ENCODE measurements around the gene ICAM4. TPM values are rescaled to one million over a fixed set of nuclear protein-coding genes. Genes with fewer than 3 reads are reported as not detected.

ICAM4 gene
- total and polyA plus RNA-seq, 2 of the 13 experiments (the other 11 are each of a cell fraction or from before 2014, with no cell fraction given): 2.9 to 4.0 TPM

DNA sequence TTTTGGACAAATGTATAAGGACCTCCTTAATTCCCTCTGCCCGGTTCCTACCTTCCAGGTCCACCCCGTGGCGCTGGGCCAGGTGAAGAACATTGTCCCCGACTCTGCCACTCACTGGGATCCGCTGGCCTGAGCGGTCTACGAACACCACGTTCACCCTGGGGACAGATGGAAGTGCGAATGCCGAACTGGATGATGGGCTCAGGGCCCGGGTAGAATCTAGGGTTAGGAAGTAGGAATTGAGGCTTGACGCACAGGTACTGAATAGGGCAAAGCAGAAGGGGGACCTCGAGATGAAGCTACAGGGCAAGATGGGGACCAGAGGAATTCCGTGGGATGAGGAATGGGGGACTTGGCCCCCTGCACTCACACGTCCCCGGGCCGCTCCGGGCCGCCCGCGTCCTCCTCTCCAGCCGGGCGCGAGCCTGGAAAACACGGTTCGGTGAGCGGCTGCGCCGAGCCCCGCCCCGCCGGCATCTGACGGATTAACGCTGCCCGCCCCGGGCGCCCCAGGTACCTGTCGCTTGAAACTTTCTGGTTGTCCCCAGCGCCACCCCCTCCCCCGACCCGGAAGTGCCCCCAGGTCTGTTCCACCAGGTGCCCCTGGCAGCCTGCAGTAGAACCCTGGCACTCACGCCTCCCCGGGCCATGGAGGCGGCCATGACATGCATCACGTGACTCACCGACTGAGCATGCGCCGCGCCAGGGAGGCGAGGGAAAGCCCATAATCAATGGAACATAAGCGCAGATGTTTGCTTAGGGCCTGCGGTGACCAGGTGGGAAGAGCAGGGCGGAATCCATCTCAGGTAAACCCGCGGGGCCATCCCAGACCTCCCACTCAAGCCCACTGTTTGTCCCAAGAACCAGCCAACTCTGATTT, 28.8 kb downstream of the ICAM4 start, which contains the start of gene FDX2 (continued):
- TF ChIP-seq, protein P1, sequence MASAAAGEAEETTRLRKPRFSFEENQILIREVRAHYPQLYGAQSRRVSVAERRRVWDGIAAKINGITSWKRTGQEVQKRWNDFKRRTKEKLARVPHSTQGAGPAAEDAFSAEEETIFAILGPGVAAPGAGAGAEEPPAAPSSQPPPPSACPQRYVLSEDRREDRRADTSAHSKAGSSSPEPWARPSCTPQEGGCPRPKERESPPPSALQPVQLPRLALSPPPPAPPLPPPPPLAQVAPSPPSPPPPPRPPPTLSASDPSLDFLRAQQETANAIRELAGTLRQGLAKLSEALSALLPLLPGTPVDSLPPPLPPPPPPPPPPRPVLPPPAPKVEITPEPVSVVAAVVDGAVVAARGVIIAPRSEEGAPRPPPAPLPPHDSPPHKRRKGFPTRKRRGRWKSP (CRISPR knock-in tag; IDR thresholded peaks at IDR 0.05): no peak
- TF ChIP-seq CCDC6 (CRISPR knock-in tag; IDR thresholded peaks at IDR 0.05): 0 out of 2 replicates have a peak, but pooled peaks have one; percentile 25
- peak; percentile 26; the same call in 1 of the 2 replicates for TF ChIP-seq ZNF124 (CRISPR knock-in tag; IDR thresholded peaks at IDR 0.05)
- TF ChIP-seq ZNF788 (CRISPR knock-in tag; IDR thresholded peaks at IDR 0.05; ENCODE audit: borderline replicate concordance): peak; percentile 69; the same call in 1 of the 2 replicates
- no peak for TF ChIP-seq ZNF136 (CRISPR knock-in tag; IDR thresholded peaks at IDR 0.05; ENCODE audit: low read depth)
- TF ChIP-seq, protein P2, sequence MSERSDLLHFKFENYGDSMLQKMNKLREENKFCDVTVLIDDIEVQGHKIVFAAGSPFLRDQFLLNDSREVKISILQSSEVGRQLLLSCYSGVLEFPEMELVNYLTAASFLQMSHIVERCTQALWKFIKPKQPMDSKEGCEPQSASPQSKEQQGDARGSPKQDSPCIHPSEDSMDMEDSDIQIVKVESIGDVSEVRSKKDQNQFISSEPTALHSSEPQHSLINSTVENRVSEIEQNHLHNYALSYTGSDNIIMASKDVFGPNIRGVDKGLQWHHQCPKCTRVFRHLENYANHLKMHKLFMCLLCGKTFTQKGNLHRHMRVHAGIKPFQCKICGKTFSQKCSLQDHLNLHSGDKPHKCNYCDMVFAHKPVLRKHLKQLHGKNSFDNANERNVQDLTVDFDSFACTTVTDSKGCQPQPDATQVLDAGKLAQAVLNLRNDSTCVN (CRISPR knock-in tag; IDR thresholded peaks at IDR 0.05; ENCODE audit: borderline replicate concordance): peak; percentile 47; the same call in 1 of the 2 replicates
- TF ChIP-seq NRL (CRISPR knock-in tag; IDR thresholded peaks at IDR 0.05; ENCODE audit: borderline replicate concordance): peak; percentile 45; the same call in 1 of the 2 replicates
- TF ChIP-seq, protein P3, sequence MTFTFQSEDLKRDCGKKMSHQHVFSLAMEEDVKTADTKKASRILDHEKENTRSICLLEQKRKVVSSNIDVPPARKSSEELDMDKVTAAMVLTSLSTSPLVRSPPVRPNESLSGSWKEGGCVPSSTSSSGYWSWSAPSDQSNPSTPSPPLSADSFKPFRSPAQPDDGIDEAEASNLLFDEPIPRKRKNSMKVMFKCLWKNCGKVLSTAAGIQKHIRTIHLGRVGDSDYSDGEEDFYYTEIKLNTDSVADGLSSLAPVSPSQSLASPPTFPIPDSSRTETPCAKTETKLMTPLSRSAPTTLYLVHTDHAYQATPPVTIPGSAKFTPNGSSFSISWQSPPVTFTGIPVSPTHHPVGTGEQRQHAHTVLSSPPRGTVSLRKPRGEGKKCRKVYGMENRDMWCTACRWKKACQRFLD (CRISPR knock-in tag; IDR thresholded peaks at IDR 0.05; ENCODE audit: borderline replicate concordance): no peak
- TF ChIP-seq, protein P4, sequence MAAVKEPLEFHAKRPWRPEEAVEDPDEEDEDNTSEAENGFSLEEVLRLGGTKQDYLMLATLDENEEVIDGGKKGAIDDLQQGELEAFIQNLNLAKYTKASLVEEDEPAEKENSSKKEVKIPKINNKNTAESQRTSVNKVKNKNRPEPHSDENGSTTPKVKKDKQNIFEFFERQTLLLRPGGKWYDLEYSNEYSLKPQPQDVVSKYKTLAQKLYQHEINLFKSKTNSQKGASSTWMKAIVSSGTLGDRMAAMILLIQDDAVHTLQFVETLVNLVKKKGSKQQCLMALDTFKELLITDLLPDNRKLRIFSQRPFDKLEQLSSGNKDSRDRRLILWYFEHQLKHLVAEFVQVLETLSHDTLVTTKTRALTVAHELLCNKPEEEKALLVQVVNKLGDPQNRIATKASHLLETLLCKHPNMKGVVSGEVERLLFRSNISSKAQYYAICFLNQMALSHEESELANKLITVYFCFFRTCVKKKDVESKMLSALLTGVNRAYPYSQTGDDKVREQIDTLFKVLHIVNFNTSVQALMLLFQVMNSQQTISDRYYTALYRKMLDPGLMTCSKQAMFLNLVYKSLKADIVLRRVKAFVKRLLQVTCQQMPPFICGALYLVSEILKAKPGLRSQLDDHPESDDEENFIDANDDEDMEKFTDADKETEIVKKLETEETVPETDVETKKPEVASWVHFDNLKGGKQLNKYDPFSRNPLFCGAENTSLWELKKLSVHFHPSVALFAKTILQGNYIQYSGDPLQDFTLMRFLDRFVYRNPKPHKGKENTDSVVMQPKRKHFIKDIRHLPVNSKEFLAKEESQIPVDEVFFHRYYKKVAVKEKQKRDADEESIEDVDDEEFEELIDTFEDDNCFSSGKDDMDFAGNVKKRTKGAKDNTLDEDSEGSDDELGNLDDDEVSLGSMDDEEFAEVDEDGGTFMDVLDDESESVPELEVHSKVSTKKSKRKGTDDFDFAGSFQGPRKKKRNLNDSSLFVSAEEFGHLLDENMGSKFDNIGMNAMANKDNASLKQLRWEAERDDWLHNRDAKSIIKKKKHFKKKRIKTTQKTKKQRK (IDR thresholded peaks at IDR 0.05; ENCODE audit: low read length): no peak
- no peak for TF ChIP-seq ZNF674 (CRISPR knock-in tag; IDR thresholded peaks at IDR 0.05; ENCODE audit: low read depth)
- TF ChIP-seq, protein P5, sequence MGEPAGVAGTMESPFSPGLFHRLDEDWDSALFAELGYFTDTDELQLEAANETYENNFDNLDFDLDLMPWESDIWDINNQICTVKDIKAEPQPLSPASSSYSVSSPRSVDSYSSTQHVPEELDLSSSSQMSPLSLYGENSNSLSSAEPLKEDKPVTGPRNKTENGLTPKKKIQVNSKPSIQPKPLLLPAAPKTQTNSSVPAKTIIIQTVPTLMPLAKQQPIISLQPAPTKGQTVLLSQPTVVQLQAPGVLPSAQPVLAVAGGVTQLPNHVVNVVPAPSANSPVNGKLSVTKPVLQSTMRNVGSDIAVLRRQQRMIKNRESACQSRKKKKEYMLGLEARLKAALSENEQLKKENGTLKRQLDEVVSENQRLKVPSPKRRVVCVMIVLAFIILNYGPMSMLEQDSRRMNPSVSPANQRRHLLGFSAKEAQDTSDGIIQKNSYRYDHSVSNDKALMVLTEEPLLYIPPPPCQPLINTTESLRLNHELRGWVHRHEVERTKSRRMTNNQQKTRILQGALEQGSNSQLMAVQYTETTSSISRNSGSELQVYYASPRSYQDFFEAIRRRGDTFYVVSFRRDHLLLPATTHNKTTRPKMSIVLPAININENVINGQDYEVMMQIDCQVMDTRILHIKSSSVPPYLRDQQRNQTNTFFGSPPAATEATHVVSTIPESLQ (CRISPR knock-in tag; conservative IDR thresholded peaks at IDR 0.05): no peak
- 0 out of 2 replicates have a peak, but pooled peaks have one; percentile 51 for TF ChIP-seq ZNF230 (CRISPR knock-in tag; IDR thresholded peaks at IDR 0.05)
- TF ChIP-seq, protein P6, sequence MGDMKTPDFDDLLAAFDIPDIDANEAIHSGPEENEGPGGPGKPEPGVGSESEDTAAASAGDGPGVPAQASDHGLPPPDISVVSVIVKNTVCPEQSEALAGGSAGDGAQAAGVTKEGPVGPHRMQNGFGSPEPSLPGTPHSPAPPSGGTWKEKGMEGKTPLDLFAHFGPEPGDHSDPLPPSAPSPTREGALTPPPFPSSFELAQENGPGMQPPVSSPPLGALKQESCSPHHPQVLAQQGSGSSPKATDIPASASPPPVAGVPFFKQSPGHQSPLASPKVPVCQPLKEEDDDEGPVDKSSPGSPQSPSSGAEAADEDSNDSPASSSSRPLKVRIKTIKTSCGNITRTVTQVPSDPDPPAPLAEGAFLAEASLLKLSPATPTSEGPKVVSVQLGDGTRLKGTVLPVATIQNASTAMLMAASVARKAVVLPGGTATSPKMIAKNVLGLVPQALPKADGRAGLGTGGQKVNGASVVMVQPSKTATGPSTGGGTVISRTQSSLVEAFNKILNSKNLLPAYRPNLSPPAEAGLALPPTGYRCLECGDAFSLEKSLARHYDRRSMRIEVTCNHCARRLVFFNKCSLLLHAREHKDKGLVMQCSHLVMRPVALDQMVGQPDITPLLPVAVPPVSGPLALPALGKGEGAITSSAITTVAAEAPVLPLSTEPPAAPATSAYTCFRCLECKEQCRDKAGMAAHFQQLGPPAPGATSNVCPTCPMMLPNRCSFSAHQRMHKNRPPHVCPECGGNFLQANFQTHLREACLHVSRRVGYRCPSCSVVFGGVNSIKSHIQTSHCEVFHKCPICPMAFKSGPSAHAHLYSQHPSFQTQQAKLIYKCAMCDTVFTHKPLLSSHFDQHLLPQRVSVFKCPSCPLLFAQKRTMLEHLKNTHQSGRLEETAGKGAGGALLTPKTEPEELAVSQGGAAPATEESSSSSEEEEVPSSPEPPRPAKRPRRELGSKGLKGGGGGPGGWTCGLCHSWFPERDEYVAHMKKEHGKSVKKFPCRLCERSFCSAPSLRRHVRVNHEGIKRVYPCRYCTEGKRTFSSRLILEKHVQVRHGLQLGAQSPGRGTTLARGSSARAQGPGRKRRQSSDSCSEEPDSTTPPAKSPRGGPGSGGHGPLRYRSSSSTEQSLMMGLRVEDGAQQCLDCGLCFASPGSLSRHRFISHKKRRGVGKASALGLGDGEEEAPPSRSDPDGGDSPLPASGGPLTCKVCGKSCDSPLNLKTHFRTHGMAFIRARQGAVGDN (CRISPR knock-in tag; IDR thresholded peaks at IDR 0.05): peak; percentile 91
